ENCODE results near the gene FOXJ1.

FOXJ1 gene

DNA sequence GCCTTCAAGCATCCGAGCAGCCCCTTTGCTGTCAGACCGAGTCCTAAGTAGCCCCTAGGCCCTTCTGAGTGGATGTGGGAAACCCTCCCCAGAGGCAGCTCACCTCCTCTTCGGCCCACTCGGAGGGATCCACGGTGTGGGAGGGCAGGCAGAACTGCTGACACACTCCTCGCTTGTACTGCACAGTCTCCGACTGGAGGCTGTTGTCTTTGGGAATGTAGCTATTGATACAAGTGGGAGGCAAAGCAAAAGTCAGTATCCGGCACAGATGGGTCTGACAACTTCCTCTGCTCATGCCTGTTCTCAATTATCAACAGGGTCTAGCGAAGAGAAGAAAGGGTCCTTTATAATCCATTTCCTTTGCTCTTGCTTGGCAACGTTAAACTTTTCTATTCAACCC, 25.9 kb upstream of the FOXJ1 start:
- TF ChIP-seq, protein P1, sequence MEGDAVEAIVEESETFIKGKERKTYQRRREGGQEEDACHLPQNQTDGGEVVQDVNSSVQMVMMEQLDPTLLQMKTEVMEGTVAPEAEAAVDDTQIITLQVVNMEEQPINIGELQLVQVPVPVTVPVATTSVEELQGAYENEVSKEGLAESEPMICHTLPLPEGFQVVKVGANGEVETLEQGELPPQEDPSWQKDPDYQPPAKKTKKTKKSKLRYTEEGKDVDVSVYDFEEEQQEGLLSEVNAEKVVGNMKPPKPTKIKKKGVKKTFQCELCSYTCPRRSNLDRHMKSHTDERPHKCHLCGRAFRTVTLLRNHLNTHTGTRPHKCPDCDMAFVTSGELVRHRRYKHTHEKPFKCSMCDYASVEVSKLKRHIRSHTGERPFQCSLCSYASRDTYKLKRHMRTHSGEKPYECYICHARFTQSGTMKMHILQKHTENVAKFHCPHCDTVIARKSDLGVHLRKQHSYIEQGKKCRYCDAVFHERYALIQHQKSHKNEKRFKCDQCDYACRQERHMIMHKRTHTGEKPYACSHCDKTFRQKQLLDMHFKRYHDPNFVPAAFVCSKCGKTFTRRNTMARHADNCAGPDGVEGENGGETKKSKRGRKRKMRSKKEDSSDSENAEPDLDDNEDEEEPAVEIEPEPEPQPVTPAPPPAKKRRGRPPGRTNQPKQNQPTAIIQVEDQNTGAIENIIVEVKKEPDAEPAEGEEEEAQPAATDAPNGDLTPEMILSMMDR (IDR thresholded peaks at IDR 0.05; ENCODE audit: extremely low read depth, missing control alignments): no peak
- DNase-seq (ENCODE audit: low spot score): no peak

DNA sequence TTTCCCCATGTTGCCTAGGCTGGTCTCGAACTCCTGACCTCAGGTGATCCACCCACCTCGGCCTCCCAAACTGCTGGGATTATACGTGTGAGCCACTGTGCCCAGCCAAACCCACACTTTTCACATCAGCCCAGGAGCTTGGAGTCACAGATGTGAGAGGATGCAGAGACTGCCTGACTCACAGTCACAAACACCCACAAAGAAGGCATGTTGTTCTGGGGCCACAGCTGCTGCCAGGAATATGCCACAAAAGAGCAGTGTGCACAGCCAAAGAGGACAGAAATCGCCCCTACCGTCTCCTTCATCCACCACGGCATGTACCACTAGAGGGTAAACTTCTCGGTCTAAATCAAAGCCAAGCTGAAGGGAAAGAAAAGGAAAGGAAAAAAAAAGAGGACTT, 25.1 kb upstream of the FOXJ1 start:
- TF ChIP-seq, protein P1 (IDR thresholded peaks at IDR 0.05; ENCODE audit: extremely low read depth, missing control alignments): no peak
- DNase-seq (ENCODE audit: low spot score): no peak

DNA sequence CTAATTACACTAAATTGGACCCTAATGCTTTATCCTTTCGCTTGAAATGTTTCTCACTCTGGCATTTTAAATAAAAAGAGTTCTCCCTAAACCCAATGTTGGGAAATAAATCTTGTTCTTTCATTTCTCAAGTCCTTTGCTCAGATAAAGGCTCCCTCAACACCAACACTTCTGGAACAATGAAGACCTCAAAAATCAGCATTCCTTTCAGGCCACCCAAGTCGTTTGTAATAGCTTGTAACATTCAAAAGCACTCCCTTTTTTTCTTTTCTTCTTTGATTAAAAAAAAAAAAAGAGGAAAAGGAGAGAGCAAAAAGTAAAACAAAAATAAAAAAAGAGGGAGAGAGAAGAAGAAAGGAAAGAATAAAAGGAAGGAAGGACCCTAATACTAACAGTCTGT, 23.3 kb upstream of the FOXJ1 start:
- TF ChIP-seq, protein P1 (IDR thresholded peaks at IDR 0.05; ENCODE audit: extremely low read depth, missing control alignments): no peak
- no peak for DNase-seq (ENCODE audit: low spot score)

DNA sequence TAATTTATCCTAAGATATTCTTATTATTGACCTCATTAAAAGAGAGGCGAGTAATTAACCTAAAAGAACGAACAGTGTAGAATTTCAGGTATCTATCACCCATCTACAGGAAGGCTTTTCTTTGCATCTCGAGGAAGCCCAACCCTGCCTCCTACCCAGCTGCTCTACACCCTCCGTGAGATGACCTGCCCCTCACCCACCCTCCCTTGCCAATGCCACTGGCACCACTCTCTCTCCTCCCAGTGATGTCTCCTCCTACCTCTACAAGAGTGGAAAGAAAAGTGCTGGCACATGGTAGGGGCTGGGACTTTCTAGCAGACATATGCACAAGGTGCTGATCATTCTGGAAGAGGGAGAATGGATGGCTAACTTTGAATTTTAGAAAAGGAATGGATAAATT, 22.9 kb upstream of the FOXJ1 start:
- DNase-seq (ENCODE audit: low spot score): no peak
- TF ChIP-seq, protein P1 (IDR thresholded peaks at IDR 0.05; ENCODE audit: extremely low read depth, missing control alignments): no peak

DNA sequence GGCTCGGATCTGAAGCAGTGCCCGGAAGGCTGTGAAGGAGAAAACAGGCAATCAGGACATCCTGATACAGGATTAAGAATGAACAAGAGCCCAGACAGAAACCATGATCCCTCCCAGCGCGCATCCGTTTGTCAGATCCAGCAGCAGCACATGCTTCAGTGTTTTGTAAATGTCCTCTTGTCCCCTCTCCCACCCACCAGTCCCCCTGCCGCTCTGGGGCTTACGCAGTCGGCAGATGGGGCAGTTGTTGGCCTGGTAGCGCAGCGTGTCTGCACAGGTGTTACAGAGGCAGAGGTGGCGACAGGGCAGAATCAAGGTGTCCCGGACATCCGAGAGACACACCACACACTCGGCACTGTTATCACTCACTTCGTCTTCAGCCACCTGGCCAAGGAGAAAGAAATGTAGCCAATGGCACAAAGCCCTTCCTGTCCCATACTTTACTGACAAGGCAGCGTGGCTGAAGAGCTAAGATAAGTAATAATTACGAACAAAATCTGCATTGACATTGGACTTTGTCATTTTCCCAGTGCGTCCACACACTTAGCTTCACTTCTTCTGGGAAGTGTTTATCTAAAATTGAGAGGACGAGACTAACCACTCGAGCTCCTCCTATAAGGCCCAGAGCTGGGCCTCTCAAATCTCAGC, 20.7 kb upstream of the FOXJ1 start:
- TF ChIP-seq, protein P1 (IDR thresholded peaks at IDR 0.05; ENCODE audit: extremely low read depth, missing control alignments): no peak
- DNase-seq (ENCODE audit: low spot score): no peak

DNA sequence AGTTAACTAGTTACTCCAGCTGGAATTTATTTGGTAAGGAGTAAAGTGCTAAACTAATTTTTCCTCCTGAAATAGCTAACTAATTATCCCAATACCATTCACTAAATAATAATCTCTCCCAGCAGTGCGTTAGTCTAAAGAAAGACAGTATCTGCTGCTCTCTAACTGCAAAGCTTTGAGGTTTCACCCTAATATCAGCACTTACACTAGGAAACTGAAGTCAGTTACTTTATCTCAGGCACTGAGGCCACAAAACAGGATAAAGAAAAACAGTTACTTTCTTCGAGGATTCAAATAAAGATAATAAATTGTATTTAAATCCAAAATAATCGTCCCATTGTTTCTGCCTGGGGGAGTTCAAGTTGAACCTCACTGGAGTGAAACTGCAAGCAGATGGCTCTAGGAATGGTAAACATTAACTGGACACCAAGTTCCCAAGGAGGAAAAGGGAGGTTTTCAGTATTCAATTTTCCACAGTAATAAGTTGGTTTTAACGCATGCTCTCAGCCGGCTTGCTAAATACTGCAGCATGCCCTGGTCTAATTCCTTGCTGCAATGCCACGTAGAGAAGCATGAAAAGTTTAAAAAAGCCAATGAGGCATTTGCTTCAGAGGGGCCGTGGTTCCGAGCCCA, 20.0 kb upstream of the FOXJ1 start:
- DNase-seq (ENCODE audit: low spot score): no peak

DNA sequence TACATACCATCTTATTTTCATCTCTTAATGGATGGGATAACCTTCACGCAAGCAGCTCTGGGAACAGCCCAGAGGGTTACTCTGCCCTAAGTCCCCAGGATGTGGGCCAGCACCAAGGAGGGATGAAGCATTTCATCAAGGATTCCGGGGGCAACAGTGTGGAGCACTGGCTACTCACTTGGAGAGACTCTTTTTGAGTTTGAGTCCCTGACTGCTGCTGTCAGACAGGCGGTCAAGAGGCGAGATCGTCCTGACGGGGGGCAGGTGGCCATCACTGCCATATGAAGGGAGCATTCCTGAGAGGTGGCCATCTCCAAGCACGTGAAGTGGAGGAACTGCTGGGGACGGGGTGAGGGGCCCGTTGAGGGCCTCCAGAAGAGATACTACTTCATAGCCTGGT, 18.1 kb upstream of the FOXJ1 start:
- TF ChIP-seq, protein P1 (IDR thresholded peaks at IDR 0.05; ENCODE audit: extremely low read depth, missing control alignments): no peak

More for the DNA sequence above, 20.0 kb upstream of the FOXJ1 start:
- TF ChIP-seq, protein P1 (IDR thresholded peaks at IDR 0.05; ENCODE audit: extremely low read depth, missing control alignments): no peak

More for the DNA sequence above, 18.1 kb upstream of the FOXJ1 start:
- no peak for DNase-seq (ENCODE audit: low spot score)
